Measurements from ENCODE around the gene CTCFL. TPM values are rescaled to one million over a fixed set of nuclear protein-coding genes. Genes with fewer than 3 reads are reported as not detected.

Gene CTCFL
- total and polyA plus RNA-seq, 2 of the 13 experiments (the other 11 are each of a cell fraction or from before 2014, with no cell fraction given) = 0.04 TPM; not detected in 1

DNA sequence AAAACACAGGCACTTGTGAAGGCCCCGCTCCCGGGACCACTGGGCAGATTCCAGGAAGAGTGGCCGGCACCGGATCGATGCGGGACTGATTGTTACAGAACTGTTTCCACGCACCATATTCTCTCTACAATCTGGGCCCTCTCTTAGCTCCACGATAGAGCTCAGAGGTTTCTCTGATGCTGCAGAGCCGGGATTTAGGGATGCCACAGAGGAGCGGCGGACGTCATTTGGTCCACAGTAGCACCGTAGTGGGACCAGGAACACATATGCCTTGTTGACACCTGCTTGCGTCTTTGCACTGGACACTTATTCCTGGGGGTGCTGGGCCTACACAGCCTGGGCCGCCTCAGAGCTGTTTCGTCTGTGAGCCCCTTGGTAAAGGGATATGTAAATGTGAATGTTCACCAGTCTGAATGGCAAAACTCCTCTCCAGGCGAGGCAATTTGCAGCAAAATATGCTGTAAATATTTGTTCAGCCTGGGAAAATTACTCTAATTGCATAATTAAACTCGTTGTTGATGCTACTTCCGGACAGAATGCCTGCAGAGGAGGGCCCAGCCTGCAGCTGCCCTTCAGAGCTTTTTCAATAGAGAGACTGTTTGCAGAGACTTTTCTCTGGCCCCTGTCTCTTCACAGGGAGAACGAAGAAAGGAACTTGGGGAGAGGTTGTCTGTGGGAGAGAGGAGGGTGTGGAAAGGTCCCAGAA is 45.4 kb upstream of the CTCFL start (continued):
- TF ChIP-seq, protein P1, sequence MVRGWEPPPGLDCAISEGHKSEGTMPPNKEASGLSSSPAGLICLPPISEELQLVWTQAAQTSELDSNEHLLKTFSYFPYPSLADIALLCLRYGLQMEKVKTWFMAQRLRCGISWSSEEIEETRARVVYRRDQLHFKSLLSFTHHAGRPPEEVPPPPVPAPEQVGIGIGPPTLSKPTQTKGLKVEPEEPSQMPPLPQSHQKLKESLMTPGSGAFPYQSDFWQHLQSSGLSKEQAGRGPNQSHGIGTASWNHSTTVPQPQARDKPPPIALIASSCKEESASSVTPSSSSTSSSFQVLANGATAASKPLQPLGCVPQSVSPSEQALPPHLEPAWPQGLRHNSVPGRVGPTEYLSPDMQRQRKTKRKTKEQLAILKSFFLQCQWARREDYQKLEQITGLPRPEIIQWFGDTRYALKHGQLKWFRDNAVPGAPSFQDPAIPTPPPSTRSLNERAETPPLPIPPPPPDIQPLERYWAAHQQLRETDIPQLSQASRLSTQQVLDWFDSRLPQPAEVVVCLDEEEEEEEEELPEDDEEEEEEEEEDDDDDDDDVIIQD (CRISPR knock-in tag; IDR thresholded peaks at IDR 0.05; ENCODE audit: low read depth) = 0 out of 2 replicates have a peak, but pooled peaks have one; percentile 38
- TF ChIP-seq JUN (CRISPR knock-in tag; IDR thresholded peaks at IDR 0.05) (no peak), ZMAT3 (CRISPR knock-in tag; conservative IDR thresholded peaks at IDR 0.05) (0 out of 2 replicates have a peak, but pooled peaks have one; percentile 39), ZMYM3 (CRISPR knock-in tag; IDR thresholded peaks at IDR 0.05) (peak; percentile 18; the same call in 1 of the 2 replicates), MED1 (CRISPR knock-in tag; IDR thresholded peaks at IDR 0.05) (peak; percentile 30; the same call in 1 of the 2 replicates), ZNF572 (CRISPR knock-in tag; IDR thresholded peaks at IDR 0.05) (peak; percentile 77; the same call in 1 of the 2 replicates), SIN3A (IDR thresholded peaks at IDR 0.05; ENCODE audit: borderline replicate concordance, low read depth, low read length) (no peak), SRF (IDR thresholded peaks at IDR 0.05; ENCODE audit: low read depth, low read length) (no peak), FOSL1 (CRISPR knock-in tag; IDR thresholded peaks at IDR 0.05; ENCODE audit: borderline replicate concordance) (0 out of 2 replicates have a peak, but pooled peaks have one; percentile 13), ZNF891 (CRISPR knock-in tag; IDR thresholded peaks at IDR 0.05) (0 out of 2 replicates have a peak, but pooled peaks have one; percentile 37), SALL1 (CRISPR knock-in tag; IDR thresholded peaks at IDR 0.05) (peak; percentile 46), ETV6 (CRISPR knock-in tag; conservative IDR thresholded peaks at IDR 0.05) (no peak), HES4 (CRISPR knock-in tag; IDR thresholded peaks at IDR 0.05; ENCODE audit: borderline replicate concordance) (0 out of 2 replicates have a peak, but pooled peaks have one; percentile 36), DMAP1 (CRISPR knock-in tag; IDR thresholded peaks at IDR 0.05) (no peak), TOPORS (CRISPR knock-in tag; IDR thresholded peaks at IDR 0.05) (no peak), ISL2 (CRISPR knock-in tag; IDR thresholded peaks at IDR 0.05) (no peak)
- TF ChIP-seq, protein P2, sequence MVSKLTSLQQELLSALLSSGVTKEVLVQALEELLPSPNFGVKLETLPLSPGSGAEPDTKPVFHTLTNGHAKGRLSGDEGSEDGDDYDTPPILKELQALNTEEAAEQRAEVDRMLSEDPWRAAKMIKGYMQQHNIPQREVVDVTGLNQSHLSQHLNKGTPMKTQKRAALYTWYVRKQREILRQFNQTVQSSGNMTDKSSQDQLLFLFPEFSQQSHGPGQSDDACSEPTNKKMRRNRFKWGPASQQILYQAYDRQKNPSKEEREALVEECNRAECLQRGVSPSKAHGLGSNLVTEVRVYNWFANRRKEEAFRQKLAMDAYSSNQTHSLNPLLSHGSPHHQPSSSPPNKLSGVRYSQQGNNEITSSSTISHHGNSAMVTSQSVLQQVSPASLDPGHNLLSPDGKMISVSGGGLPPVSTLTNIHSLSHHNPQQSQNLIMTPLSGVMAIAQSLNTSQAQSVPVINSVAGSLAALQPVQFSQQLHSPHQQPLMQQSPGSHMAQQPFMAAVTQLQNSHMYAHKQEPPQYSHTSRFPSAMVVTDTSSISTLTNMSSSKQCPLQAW (CRISPR knock-in tag; IDR thresholded peaks at IDR 0.05) = 0 out of 2 replicates have a peak, but pooled peaks have one; percentile 41
- TF ChIP-seq, protein P3, sequence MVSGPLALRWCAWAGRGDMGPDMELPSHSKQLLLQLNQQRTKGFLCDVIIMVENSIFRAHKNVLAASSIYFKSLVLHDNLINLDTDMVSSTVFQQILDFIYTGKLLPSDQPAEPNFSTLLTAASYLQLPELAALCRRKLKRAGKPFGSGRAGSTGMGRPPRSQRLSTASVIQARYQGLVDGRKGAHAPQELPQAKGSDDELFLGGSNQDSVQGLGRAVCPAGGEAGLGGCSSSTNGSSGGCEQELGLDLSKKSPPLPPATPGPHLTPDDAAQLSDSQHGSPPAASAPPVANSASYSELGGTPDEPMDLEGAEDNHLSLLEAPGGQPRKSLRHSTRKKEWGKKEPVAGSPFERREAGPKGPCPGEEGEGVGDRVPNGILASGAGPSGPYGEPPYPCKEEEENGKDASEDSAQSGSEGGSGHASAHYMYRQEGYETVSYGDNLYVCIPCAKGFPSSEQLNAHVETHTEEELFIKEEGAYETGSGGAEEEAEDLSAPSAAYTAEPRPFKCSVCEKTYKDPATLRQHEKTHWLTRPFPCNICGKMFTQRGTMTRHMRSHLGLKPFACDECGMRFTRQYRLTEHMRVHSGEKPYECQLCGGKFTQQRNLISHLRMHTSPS (CRISPR knock-in tag; IDR thresholded peaks at IDR 0.05; ENCODE audit: low read depth) = 0 out of 2 replicates have a peak, but pooled peaks have one; percentile 22
- TF ChIP-seq, protein P4, sequence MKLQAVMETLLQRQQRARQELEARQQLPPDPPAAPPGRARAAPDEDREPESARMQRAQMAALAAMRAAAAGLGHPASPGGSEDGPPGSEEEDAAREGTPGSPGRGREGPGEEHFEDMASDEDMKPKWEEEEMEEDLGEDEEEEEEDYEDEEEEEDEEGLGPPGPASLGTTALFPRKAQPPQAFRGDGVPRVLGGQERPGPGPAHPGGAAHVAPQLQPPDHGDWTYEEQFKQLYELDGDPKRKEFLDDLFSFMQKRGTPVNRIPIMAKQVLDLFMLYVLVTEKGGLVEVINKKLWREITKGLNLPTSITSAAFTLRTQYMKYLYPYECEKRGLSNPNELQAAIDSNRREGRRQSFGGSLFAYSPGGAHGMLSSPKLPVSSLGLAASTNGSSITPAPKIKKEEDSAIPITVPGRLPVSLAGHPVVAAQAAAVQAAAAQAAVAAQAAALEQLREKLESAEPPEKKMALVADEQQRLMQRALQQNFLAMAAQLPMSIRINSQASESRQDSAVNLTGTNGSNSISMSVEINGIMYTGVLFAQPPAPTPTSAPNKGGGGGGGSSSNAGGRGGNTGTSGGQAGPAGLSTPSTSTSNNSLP (IDR thresholded peaks at IDR 0.05; ENCODE audit: low read depth, low read length) = no peak
- TF ChIP-seq, protein P5, sequence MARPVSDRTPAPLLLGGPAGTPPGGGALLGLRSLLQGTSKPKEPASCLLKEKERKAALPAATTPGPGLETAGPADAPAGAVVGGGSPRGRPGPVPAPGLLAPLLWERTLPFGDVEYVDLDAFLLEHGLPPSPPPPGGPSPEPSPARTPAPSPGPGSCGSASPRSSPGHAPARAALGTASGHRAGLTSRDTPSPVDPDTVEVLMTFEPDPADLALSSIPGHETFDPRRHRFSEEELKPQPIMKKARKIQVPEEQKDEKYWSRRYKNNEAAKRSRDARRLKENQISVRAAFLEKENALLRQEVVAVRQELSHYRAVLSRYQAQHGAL (CRISPR knock-in tag; IDR thresholded peaks at IDR 0.05; ENCODE audit: not compliant biosample characterization) = no peak
